HepG2 (cell line): ENCODE measurements around the gene SPACA4. TPM values are rescaled to one million over a fixed set of nuclear protein-coding genes. Genes with fewer than 3 reads are reported as not detected.
A peak's percentile ranks its signal among the peaks of the same experiment; 100 is the strongest.

Experiments used
- CENPT ChIP-seq: sonication (generic); formaldehyde crosslinking; IDR thresholded peaks from 2 replicates; pipeline ENCODE4 v1.8.0; 2022; ENCODE audit warnings: low read depth, mild to moderate bottlenecking, moderate library complexity, missing genetic modification reagents
- DR1 ChIP-seq: sonication (generic); formaldehyde crosslinking; IDR thresholded peaks from 2 replicates; pipeline ENCODE4 v1.8.0; 2021; ENCODE audit warnings: mild to moderate bottlenecking, missing genetic modification reagents, inconsistent platforms
- E2F5 ChIP-seq: sonication (generic); formaldehyde crosslinking; conservative IDR thresholded peaks from 2 replicates; pipeline ENCODE4 v1.4.0; 2020; ENCODE audit warnings: missing genetic modification reagents
- FOXA1 ChIP-seq, 2 experiments: fragments of 450-650 bp in 1 of 2; sonication (generic) in 1 of 2; formaldehyde crosslinking in 1 of 2; IDR thresholded peaks; 2 replicates each; pipeline versions ENCODE4 v1.4.0 to v1.6.1; 2016 to 2020; ENCODE audit warnings: missing genetic modification reagents in 1 of 2
- NPAS2 ChIP-seq: sonication (generic); formaldehyde crosslinking; IDR thresholded peaks from 2 replicates; pipeline ENCODE4 v1.8.0; 2022; ENCODE audit warnings: mild to moderate bottlenecking, missing genetic modification reagents, borderline replicate concordance
- NR2F6 ChIP-seq, 2 experiments: IDR thresholded peaks; 2 replicates each; pipeline ENCODE4 v1.6.1; 2016; ENCODE audit warnings: antibody characterized with exemption in 1 of 2, mild to moderate bottlenecking in 1 of 2
- RAD21 ChIP-seq: fragments of 450-650 bp; formaldehyde crosslinking; IDR thresholded peaks from 2 replicates; pipeline ENCODE4 v1.5.0; 2020; ENCODE audit warnings: mild to moderate bottlenecking
- RBFOX2 ChIP-seq: fragments of 200-400 bp; formaldehyde crosslinking; IDR thresholded peaks from 2 replicates; pipeline ENCODE4 v1.6.1; 2017; ENCODE audit warnings: low read depth, mild to moderate bottlenecking, low read length
- TOPORS ChIP-seq: sonication (generic); formaldehyde crosslinking; IDR thresholded peaks from 2 replicates; pipeline ENCODE4 v1.8.0; 2023; ENCODE audit warnings: mild to moderate bottlenecking, missing genetic modification reagents
- YEATS4 ChIP-seq: sonication (generic); formaldehyde crosslinking; IDR thresholded peaks from 2 replicates; pipeline ENCODE4 v1.4.0; 2020; ENCODE audit warnings: missing genetic modification reagents, borderline replicate concordance
- ZNF143 ChIP-seq: sonication (generic); formaldehyde crosslinking; IDR thresholded peaks from 2 replicates; pipeline ENCODE4 v1.4.0; 2020; ENCODE audit warnings: missing genetic modification reagents
- polyA plus RNA-seq, 8 experiments: library from polyadenylated mRNA; depleted of rRNA in 3 of 8; stranded (reverse) in 7 of 8; unstranded in 1 of 8; fragments of >200 nt; fragmentation: Illumina TruSeq in 4 of 8; extraction: Trizol in 4 of 8; gene quantifications; 2 replicates each; pipeline versions ENCODE4 v1.2.1 to v1.2.3, GENCODE V29; 2011 to 2016; ENCODE audit warnings: low read depth in 4 of 8, missing spikeins in 1 of 8, mixed read lengths in 1 of 8; ENCODE audit not compliant: insufficient read depth in 1 of 8
- total RNA-seq, 5 experiments: library from RNA; depleted of rRNA; stranded (reverse); fragments of >200 nt; fragmentation: Illumina TruSeq; extraction: Trizol; gene quantifications; 2 replicates each; pipeline ENCODE4 v1.2.3, GENCODE V29; 2016; ENCODE audit warnings: low read depth in 1 of 5
- TF ChIP-seq, protein P1 (sequence below): sonication (generic); formaldehyde crosslinking; IDR thresholded peaks from 2 replicates; pipeline ENCODE4 v1.4.0; 2020; ENCODE audit warnings: missing genetic modification reagents
- TF ChIP-seq, protein P2 (sequence below): sonication (generic); formaldehyde crosslinking; IDR thresholded peaks from 2 replicates; pipeline ENCODE4 v1.8.0; 2022; ENCODE audit warnings: mild to moderate bottlenecking, missing genetic modification reagents
- TF ChIP-seq, protein P3 (sequence below): IDR thresholded peaks from 2 replicates; pipeline ENCODE4 v1.6.1; 2012; ENCODE audit warnings: inconsistent platforms
- TF ChIP-seq, protein P4 (sequence below): sonication (generic); formaldehyde crosslinking; IDR thresholded peaks from 2 replicates; pipeline ENCODE4 v1.8.1; 2022; ENCODE audit warnings: low read depth, mild to moderate bottlenecking, missing genetic modification reagents

Gene SPACA4
- total and polyA plus RNA-seq, 2 of the 13 experiments (the other 11 are each of a cell fraction or from before 2014, with no cell fraction given): not detected

- TF ChIP-seq CENPT (CRISPR knock-in tag) (no peak), TOPORS (CRISPR knock-in tag) (0 out of 2 replicates have a peak, but pooled peaks have one; percentile 26), NPAS2 (no peak), NR2F6 (IDR thresholded peaks at IDR 0.05) (peak; percentile 44), NR2F6 (CRISPR knock-in tag; IDR thresholded peaks at IDR 0.05) (peak; percentile 63; the same call in 1 of the 2 replicates), YEATS4 (CRISPR knock-in tag) (peak; percentile 39; the same call in 1 of the 2 replicates), DR1 (CRISPR knock-in tag) (peak; percentile 23; the same call in 1 of the 2 replicates), E2F5 (CRISPR knock-in tag) (0 out of 2 replicates have a peak, but pooled peaks have one; percentile 12), ZNF143 (CRISPR knock-in tag) (no peak), FOXA1 (IDR thresholded peaks at IDR 0.05) (no peak), FOXA1 (CRISPR knock-in tag; IDR thresholded peaks at IDR 0.05) (no peak), RAD21 (peak; percentile 34; the same call in 1 of the 2 replicates), RBFOX2 (0 out of 2 replicates have a peak, but pooled peaks have one; percentile 19)
- TF ChIP-seq, protein P1, sequence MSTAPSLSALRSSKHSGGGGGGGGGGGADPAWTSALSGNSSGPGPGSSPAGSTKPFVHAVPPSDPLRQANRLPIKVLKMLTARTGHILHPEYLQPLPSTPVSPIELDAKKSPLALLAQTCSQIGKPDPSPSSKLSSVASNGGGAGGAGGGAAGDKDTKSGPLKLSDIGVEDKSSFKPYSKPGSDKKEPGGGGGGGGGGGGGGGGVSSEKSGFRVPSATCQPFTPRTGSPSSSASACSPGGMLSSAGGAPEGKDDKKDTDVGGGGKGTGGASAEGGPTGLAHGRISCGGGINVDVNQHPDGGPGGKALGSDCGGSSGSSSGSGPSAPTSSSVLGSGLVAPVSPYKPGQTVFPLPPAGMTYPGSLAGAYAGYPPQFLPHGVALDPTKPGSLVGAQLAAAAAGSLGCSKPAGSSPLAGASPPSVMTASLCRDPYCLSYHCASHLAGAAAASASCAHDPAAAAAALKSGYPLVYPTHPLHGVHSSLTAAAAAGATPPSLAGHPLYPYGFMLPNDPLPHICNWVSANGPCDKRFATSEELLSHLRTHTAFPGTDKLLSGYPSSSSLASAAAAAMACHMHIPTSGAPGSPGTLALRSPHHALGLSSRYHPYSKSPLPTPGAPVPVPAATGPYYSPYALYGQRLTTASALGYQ: no peak
- TF ChIP-seq, protein P2, sequence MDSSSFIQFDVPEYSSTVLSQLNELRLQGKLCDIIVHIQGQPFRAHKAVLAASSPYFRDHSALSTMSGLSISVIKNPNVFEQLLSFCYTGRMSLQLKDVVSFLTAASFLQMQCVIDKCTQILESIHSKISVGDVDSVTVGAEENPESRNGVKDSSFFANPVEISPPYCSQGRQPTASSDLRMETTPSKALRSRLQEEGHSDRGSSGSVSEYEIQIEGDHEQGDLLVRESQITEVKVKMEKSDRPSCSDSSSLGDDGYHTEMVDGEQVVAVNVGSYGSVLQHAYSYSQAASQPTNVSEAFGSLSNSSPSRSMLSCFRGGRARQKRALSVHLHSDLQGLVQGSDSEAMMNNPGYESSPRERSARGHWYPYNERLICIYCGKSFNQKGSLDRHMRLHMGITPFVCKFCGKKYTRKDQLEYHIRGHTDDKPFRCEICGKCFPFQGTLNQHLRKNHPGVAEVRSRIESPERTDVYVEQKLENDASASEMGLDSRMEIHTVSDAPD (CRISPR knock-in tag): no peak
- TF ChIP-seq, protein P3, sequence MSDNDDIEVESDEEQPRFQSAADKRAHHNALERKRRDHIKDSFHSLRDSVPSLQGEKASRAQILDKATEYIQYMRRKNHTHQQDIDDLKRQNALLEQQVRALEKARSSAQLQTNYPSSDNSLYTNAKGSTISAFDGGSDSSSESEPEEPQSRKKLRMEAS: peak; percentile 86
- TF ChIP-seq, protein P4, sequence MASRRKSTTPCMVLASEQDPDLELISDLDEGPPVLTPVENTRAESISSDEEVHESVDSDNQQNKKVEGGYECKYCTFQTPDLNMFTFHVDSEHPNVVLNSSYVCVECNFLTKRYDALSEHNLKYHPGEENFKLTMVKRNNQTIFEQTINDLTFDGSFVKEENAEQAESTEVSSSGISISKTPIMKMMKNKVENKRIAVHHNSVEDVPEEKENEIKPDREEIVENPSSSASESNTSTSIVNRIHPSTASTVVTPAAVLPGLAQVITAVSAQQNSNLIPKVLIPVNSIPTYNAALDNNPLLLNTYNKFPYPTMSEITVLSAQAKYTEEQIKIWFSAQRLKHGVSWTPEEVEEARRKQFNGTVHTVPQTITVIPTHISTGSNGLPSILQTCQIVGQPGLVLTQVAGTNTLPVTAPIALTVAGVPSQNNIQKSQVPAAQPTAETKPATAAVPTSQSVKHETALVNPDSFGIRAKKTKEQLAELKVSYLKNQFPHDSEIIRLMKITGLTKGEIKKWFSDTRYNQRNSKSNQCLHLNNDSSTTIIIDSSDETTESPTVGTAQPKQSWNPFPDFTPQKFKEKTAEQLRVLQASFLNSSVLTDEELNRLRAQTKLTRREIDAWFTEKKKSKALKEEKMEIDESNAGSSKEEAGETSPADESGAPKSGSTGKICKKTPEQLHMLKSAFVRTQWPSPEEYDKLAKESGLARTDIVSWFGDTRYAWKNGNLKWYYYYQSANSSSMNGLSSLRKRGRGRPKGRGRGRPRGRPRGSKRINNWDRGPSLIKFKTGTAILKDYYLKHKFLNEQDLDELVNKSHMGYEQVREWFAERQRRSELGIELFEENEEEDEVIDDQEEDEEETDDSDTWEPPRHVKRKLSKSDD (CRISPR knock-in tag): no peak
Observed at GRCh38 chr19:48627201-48627864, 20.8 kb downstream of the SPACA4 start (continued).
